ENCODE results near the gene BORCS6. TPM values are rescaled to one million over a fixed set of nuclear protein-coding genes. Genes with fewer than 3 reads are reported as not detected.

BORCS6 gene
- total and polyA plus RNA-seq, 9 of the 15 experiments (the other 6 are each of a cell fraction or from before 2014, with no cell fraction given) = 0.01 to 7.4 (median 2.3) TPM

GRCh38 chr17:8173056-8173870, 16.7 kb downstream of the BORCS6 start (continued):
- TF ChIP-seq ETS2 (tag; IDR thresholded peaks at IDR 0.05; ENCODE audit: borderline replicate concordance, poor library complexity, severe bottlenecking) (no peak), MYC (IDR thresholded peaks at IDR 0.05; ENCODE audit: low read depth, low read length) (no peak), MYC (CRISPR knock-in tag; IDR thresholded peaks at IDR 0.05; ENCODE audit: borderline replicate concordance, low read depth) (no peak), NBN (IDR thresholded peaks at IDR 0.05; ENCODE audit: low read depth) (peak; percentile 99), PHF8 (IDR thresholded peaks at IDR 0.05; ENCODE audit: borderline replicate concordance, low read length) (peak; percentile 23; the same call in 1 of the 2 replicates), MTF1 (CRISPR knock-in tag; IDR thresholded peaks at IDR 0.05; ENCODE audit: borderline replicate concordance) (no peak), HDAC2 (IDR thresholded peaks at IDR 0.05) (peak; percentile 84), ZNF695 (CRISPR knock-in tag; IDR thresholded peaks at IDR 0.05) (0 out of 2 replicates have a peak, but pooled peaks have one; percentile 79), ZNF134 (CRISPR knock-in tag; conservative IDR thresholded peaks at IDR 0.05) (0 out of 2 replicates have a peak, but pooled peaks have one; percentile 30), MIER1 (IDR thresholded peaks at IDR 0.05; ENCODE audit: low read depth) (no peak), SP2 (IDR thresholded peaks at IDR 0.05; ENCODE audit: extremely low read depth, low read depth, low read length, poor library complexity, severe bottlenecking) (no peak), SMARCB1 (IDR thresholded peaks at IDR 0.05; ENCODE audit: insufficient read length, low read depth) (no peak), ZC3H11A (IDR thresholded peaks at IDR 0.05; ENCODE audit: low read depth, low read length) (no peak; the same call in 1 of the 2 replicates), MECOM (CRISPR knock-in tag; IDR thresholded peaks at IDR 0.05) (0 out of 2 replicates have a peak, but pooled peaks have one; percentile 30), ZNF583 (CRISPR knock-in tag; IDR thresholded peaks at IDR 0.05) (no peak), HLTF (IDR thresholded peaks at IDR 0.05) (peak; percentile 84), ZFPM2 (CRISPR knock-in tag; IDR thresholded peaks at IDR 0.05) (peak; percentile 95), PTBP1 (IDR thresholded peaks at IDR 0.05; ENCODE audit: low read depth, low read length) (peak; percentile 85; the same call in 1 of the 2 replicates), CCAR2 (IDR thresholded peaks at IDR 0.05; ENCODE audit: low read depth, low read length) (no peak), TARDBP (IDR thresholded peaks at IDR 0.05) (0 out of 2 replicates have a peak, but pooled peaks have one; percentile 49), RFX1 (IDR thresholded peaks at IDR 0.05) (peak; percentile 62), ZFX (CRISPR knock-in tag; IDR thresholded peaks at IDR 0.05) (peak; percentile 26; the same call in 1 of the 2 replicates), ZBTB7A (IDR thresholded peaks at IDR 0.05; ENCODE audit: borderline replicate concordance, control insufficient read depth, low read depth, low read length) (no peak), ZFP36 (IDR thresholded peaks at IDR 0.05; ENCODE audit: low read depth, low read length, partially characterized antibody) (peak; percentile 38)
- TF ChIP-seq, protein P1, sequence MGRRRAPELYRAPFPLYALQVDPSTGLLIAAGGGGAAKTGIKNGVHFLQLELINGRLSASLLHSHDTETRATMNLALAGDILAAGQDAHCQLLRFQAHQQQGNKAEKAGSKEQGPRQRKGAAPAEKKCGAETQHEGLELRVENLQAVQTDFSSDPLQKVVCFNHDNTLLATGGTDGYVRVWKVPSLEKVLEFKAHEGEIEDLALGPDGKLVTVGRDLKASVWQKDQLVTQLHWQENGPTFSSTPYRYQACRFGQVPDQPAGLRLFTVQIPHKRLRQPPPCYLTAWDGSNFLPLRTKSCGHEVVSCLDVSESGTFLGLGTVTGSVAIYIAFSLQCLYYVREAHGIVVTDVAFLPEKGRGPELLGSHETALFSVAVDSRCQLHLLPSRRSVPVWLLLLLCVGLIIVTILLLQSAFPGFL (CRISPR knock-in tag; IDR thresholded peaks at IDR 0.05) = no peak
- TF ChIP-seq, protein P2, sequence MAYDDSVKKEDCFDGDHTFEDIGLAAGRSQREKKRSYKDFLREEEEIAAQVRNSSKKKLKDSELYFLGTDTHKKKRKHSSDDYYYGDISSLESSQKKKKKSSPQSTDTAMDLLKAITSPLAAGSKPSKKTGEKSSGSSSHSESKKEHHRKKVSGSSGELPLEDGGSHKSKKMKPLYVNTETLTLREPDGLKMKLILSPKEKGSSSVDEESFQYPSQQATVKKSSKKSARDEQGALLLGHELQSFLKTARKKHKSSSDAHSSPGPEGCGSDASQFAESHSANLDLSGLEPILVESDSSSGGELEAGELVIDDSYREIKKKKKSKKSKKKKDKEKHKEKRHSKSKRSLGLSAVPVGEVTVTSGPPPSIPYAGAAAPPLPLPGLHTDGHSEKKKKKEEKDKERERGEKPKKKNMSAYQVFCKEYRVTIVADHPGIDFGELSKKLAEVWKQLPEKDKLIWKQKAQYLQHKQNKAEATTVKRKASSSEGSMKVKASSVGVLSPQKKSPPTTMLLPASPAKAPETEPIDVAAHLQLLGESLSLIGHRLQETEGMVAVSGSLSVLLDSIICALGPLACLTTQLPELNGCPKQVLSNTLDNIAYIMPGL (CRISPR knock-in tag; IDR thresholded peaks at IDR 0.05) = peak; percentile 65; the same call in 1 of the 2 replicates
